GM19463 (cell line): ENCODE results near the gene PGM5.

Experiments
- ATAC-seq: cut with Tn5 transposase; IDR thresholded peaks from one replicate; pipeline ENCODE4 v1.9.1; 2021; ENCODE audit warnings: mild to moderate bottlenecking, moderate library complexity; ENCODE audit not compliant: unreplicated experiment

PGM5 gene

GRCh38 chr9:68431307-68431706 lies 74.9 kb downstream of the PGM5 start:
- no peak for ATAC-seq

GRCh38 chr9:68433531-68434110 lies 77.2 kb downstream of the PGM5 start:
- no peak for ATAC-seq

DNA sequence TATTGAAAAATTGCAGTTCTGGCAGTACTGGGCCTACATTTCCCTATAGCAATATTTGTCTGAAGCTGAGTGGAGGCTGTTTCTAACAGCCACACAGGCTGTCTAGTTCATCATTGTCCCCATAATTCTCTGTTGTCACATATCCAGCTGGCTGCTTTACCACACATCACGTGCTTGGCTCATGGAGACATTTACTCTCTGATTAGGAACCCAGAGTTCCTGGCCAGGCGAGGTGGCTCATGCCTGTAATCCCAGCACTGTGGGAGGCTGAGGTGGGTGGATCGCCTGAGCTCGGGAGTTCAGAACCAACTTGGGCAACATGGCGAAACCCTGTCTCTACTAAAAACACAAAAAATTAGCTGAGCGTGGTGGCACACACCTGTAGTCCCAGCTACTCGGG lies 81.4 kb downstream of the PGM5 start:
- ATAC-seq = no peak

DNA sequence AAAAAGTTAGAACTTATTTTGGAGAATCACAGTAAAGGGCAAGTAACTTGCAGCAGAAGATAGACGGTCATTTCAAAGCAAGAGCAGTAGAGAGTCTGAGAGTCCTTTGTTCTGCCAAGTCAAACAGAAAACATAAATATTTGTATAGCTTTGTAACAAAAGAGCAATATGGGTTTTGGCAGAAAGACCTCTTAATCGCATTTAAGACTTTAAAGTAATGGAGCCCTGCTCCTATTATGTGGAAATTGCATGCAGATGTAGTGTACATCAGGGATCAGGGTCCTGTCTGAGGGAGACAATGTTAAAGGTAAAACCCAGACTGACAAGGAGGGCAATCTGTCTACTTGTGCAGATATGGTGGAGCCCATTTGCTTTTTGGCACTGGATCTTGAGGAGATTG lies 87.2 kb downstream of the PGM5 start:
- ATAC-seq = no peak

DNA sequence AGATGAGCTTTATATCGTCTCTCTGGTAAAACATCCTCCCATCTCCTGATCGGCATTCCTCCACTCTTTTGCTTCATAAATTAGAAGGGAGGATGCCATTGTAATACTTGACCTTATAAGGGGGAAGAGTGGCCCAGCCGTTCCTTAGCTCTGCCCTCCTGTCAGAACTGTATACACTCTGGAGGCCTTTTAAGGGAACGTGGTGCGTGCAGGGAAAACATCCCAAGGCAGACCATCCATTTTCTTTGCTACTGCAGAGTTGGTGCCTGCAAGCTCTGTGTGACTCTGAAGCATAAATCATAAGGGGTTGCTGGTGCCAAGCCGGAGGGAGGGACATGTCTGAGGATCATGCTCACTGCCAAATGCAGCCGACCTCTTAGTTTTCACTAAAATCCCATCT lies 90.4 kb downstream of the PGM5 start:
- ATAC-seq = no peak

DNA sequence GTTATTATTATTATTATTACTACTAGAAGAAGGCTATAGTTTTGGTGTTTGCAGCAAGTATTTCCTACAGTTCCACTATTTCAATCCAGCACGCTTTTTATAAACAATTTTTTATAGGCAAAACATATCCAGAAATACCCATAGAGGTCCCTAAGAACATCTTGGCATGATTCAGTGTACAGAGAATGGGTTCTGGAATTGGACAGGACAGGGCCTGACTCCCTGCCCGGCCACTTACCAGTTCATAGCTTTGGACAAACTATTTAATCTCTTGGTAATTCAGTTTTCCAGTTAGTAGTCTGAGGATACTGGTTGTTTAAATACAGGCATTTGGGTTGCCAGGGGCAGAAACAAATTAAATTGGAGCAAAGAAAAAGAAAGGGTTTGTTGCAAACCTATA lies 91.2 kb downstream of the PGM5 start:
- ATAC-seq = no peak

DNA sequence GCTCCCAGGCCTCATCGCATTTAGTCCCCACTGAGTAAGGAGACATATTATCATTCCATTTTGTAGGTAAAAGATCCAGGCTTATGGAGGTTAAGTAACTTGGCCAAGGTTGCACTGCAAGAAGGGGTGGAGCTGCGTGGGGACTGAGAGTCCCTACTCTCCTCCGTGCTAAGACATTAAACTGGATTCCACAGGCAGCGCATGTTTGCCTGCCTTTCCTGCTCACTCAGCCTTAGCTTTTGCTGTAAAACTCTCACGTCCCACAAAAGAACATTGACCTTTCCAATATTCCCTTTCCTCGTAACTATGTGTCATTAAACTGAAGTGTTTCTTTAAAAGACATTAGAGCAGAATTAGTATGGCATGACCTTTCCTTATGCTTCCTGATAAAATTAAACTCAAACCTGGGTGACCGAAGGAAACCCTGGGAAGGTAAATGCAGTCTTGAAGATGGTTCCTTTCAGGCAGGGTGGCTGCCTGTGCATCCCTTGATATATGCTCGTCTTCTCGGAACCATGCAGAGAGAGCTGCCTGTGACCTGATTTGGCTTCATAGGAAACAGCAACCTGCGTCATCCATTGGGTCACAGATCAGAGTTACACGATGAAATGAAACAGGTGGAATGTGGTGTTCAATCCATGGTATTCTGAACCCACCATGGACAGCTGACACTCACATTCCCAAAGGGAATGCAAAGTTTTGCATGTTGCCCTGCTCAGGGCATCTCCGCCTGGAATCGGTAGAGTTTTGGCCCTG lies 98.3 kb downstream of the PGM5 start:
- no peak for ATAC-seq

DNA sequence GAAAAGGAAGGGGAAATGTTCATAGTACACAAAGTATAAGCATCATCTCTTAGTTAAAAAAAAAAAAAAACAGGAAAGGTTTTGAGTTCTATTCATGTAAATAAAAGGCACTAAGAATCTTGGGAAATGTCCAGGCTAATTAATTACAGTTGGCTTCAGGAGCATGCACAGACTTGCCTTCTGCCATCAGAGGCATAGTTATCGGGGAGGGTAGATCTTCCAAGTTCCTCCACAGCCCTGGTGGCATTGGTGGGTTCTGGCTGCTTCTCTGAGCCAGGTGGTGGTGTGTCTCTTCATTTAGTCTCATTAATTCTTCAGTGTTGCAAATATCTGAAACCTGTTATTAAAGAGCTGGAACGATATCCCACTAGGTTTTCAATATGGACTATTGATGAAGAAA lies 99.0 kb downstream of the PGM5 start:
- no peak for ATAC-seq

DNA sequence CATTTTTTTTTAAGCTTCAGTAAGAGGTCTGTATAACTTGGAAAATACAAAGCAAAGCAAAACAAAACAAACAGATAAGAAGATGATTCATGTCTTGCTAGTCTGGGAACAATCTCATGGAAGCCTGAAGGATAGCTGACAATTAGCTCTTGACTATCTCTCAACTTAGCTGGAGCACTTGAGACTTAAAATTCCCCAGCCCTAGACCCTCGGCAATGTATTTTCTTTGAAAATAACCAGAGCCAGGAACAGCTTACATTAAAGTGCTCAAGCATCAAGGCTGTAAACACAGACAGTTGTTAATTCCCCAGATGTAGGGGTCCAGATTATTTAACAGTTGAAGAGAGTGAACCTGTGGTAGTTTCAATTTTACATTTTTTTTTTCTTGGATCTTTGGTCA lies 101.4 kb downstream of the PGM5 start:
- no peak for ATAC-seq

DNA sequence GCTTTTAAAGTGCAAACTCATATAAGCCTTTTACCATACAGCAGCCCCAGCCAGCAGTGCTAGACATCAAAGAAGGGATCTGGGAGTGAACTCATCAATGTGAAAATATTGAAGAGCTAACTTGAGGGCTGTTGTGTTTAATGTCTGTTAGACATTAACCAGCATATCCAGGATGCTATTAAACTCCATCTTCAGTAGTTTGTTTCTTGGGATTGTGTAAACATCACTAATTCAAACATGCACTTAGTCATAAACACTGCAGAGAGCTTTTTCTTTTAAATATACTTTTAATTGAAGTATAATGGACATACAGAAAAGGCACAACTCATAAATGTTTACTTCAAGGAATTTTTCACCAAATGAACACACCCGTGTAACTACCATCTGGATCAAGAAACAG lies 102.5 kb downstream of the PGM5 start:
- no peak for ATAC-seq

DNA sequence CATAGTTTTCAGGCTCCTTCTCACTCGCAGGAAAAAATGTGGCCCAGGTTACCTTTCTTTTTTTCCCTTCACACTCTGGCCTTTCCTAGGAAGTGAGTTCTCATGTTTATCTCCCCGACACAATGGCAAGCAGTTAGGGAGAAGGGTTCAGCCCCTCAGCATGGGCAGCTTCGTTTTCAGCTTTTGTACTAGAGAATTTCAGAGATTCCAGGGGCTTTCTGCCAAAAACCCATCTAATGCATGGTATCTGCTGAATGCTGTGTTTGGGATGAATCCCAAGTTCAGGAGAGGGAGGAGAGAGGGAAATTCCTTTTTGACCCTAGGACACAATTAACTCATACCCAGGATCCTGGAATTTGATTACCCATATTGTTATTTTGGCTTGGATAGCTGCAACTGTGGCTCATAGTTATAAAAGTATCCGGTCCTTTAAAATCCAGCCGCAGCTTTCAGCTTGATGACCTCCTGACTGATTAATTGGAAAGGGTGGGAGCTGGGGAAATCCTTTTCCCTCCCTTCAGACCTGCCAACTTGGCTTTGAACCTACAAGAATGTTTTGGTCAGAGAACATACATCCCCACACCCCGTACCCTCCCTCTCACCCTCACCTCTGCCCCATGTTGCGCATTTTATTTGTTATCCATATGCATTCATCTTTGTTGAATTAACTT lies 105.8 kb downstream of the PGM5 start:
- ATAC-seq = no peak

- ATAC-seq = no peak
Measured at GRCh38 chr9:68470067-68470466, 113.7 kb downstream of the PGM5 start.

DNA sequence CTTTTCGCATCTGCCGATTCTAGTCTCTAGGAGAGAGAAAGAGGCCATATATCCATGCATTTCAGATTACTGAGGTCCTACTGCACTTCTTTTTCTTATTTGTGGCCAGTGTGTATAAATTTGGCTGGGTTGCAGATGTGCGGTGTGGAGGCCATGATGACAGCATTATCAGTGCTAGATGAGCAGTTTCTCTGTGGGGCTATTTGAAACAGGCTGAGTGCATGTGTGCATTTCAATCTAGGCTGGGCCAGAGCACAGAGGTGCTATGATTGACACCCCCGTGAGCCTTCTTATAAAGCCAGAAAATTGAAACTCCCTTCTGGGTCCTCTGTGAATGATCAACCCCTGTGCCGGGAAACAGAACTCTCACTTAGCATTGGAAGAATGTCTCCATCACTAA lies 114.2 kb downstream of the PGM5 start:
- no peak for ATAC-seq

GRCh38 chr9:68472119-68472518 lies 115.7 kb downstream of the PGM5 start:
- ATAC-seq = no peak

DNA sequence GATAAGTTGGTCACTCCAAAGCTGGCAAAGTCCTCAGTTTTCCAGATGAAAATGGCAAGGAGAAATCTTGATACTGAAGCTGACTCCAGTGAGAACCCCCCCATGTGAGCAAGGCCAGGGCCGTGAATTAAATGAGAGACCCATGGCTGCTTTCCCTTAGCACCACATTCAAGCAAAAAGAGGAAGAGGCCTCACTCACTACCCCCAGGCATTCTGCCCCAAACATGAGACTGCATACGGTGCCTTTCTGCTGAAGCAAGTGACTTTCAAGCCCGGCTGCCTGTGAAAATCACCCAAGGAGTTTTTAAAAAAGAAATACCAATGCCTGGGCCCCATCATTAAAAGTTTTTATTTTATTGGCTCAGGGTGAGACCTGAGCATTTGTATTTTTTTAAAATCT lies 117.4 kb downstream of the PGM5 start:
- ATAC-seq = no peak

GRCh38 chr9:68476422-68476821 lies 120.0 kb downstream of the PGM5 start:
- no peak for ATAC-seq

DNA sequence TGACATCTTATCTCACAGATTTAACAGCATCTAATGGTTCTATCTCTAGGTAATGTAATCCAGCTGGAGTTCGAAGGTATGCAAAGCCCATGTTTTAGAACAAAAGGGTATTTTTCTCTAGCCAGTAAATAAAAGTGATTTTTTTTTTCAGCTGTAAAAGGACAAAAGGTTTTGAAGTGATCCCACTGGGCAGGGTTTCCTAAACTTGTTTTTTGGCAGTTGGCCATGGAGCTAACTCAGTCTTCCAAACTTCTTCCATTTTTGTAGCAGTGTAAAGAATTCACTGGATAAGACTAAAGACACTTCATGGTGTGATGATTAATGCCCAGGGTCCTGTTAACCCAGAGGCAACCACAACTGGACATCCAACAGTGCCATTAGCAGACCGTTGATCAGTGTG lies 120.4 kb downstream of the PGM5 start:
- no peak for ATAC-seq

GRCh38 chr9:68480807-68481206 lies 124.4 kb downstream of the PGM5 start:
- ATAC-seq = no peak

- ATAC-seq = no peak
Measured at GRCh38 chr9:68482548-68482947, 126.1 kb downstream of the PGM5 start.

GRCh38 chr9:68488126-68488525 lies 131.7 kb downstream of the PGM5 start:
- no peak for ATAC-seq

GRCh38 chr9:68489646-68490045 lies 133.2 kb downstream of the PGM5 start:
- no peak for ATAC-seq

- ATAC-seq = no peak
Measured at GRCh38 chr9:68492806-68493205, 136.4 kb downstream of the PGM5 start.
